Caki2 (cell line): ENCODE results near the gene PRPS2. TPM values are rescaled to one million over a fixed set of nuclear protein-coding genes. Genes with fewer than 3 reads are reported as not detected.

Source experiments
- DNase-seq: peaks from one replicate; pipeline ENCODE4 v3.0.0-alpha.2; 2015; ENCODE audit warnings: low read depth
- in situ Hi-C: cut with HindIII; loops from 2 replicates; pipeline ENCODE4 v1.10.0; 2016; ENCODE audit warnings: low sequenced_read_pairs, low pct_unique_long_range_greater_than_20kb, mixed read lengths
- total RNA-seq: library from RNA; depleted of rRNA; stranded (reverse); fragments of >200 nt; shearing (Covaris generic); gene quantifications from 2 replicates; pipeline ENCODE4 v1.2.3, GENCODE V29; 2014; ENCODE audit warnings: low replicate concordance; rRNA removed

The PRPS2 gene
- total RNA-seq, result 47.3 and 78.2 TPM in 2 replicates

DNA sequence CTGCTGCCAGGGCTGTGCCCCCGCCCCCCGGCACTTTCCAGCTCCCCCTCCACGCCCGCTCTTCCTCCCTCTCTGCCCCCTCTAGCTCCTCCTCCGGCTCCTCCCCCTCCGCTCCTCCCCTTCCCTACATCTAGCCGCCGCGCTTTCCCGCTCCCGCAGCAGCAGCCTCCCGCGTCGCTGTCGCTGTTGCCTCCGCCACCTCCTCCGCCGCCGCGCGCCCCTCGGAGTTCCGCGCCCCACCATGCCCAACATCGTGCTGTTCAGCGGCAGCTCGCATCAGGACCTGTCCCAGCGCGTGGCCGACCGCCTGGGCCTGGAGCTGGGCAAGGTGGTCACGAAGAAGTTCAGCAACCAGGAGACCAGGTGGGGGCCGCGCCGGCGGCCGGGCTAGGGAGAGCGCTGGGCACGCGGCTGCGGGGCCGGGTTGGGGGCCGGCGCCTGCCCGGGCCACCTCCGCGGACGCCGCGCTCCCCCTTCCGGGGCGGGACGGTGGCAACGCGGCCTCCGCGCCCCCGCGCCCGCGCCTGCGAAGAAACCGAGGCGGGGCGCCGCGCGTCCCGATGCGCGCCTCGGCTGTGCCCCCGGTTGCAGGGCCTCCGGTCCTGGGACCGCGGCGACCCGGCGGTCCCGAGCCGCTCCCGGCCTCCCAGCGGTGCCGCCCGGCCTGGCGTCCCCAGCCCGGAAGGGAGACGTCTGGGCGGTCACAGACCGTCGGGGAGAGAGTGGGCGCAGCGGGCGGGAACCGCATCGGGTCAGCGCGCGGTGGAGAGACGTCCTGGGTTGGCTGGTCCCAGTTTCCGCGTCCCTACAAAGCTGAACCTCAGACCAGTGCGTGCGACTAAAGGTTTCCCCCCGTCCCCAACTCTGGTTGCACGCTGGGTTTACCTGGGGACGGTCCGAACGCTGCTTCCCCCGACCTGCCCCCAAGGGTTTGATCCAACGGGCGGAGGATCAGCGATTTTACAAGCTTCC is at the start of gene PRPS2:
PRPS2 (plus strand) TSS at position 156 of the 972 bp plus-strand sequence; CDS start at position 242, 86 bp downstream.
- in situ Hi-C loops, result no loop called here

DNA sequence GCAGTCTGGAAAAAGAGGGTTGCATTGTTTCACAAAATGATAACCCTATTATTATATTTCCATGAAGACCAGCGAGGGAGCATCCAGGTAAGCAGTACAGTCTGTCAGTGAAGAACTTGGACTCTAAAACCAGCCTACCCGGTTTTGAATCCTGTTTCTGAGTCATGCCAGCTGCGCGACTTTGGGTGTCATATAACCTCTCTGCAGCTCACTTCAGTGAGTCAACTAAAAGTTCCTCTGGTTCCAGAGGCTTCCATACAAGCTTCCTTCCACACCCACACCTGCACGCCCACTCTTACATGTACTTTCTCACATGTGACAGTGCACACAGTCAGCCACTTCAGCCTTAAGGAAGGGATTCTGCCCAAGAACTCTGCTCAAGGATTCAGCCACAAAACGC is 49.8 kb upstream of the PRPS2 start:
- in situ Hi-C loops, result no loop called here
- no peak for DNase-seq

More for the DNA sequence above, at the start of gene PRPS2:
- peak; percentile 50 for DNase-seq

DNA sequence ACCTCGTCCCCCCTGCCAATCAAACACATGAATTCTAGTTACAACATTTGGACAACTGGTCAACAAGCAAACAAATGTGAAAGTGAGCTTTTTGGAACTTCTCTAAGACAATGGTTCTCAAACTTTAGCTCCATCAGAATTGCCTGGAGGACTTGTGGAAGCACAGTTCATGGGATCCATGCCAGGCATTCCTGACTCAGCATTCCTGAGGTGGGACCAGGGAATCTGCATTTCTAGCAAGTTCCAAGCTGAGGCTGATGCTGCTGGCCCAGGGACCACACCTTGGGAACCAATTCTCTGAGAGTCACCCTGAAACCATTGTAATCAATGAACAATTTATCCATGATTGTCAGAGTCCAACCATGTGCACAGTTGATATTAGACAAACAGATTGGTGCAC is 43.8 kb upstream of the PRPS2 start:
- in situ Hi-C loops, result no loop called here
- DNase-seq, result no peak

DNA sequence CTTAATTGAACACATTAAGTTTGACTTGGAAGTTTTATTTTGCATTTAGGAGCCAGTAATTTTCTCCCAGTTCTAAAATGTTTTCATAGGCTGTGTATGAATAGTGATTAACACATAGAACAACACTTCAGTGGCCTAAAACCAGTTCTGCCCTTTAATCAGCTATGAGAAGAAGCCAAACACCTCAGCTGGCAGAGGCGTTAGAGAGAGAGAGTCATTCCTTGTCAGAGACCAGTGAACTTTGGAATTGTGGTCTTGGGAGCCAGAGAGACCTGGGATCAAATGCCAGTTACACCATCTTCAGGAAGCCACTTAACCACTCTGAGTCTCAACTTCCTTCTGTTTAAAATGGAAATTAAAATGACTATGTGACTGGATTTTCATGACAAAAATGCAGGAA is 39.3 kb upstream of the PRPS2 start:
- no peak for DNase-seq
- in situ Hi-C loops, result no loop called here

DNA sequence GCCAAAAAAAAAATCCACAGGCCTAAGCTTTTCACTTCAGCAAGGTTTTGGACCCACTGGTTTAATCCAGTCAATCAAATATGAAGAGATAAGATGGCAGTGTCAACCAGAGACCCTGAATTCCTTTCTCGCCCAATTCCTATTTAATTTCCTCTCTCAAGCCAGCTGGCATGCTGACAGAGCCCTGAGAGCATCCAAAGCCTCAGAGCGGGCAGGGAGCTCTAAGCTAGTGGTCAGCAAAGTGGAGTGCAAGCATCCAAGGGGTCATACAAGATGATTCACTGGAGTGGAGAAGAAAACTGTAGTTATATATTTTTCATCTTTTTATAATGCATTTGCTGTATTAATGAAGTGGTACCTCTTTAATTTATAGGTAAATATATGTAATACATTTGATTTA is 37.8 kb upstream of the PRPS2 start:
- in situ Hi-C loops, result no loop called here
- DNase-seq, result no peak

DNA sequence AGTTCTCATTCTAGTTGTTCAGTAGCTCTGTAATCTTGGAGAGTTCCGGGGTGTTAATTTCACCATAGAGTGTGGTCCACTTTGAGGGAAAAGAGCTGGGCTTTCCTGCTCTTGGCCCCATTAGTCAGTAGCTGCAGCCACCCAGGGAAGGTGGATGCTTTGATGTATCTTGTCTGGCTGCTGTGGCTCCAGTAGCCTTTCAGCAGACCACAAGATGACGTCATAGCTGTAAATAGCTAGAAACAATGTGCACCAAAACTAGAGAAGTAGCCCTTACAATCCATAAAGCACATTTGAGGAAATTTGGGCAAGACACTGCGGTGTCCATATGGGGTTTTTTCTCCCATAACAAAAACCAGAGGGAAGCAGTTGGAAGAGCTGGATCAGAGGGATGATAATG is 32.9 kb upstream of the PRPS2 start:
- in situ Hi-C loops, result no loop called here
- DNase-seq, result no peak

DNA sequence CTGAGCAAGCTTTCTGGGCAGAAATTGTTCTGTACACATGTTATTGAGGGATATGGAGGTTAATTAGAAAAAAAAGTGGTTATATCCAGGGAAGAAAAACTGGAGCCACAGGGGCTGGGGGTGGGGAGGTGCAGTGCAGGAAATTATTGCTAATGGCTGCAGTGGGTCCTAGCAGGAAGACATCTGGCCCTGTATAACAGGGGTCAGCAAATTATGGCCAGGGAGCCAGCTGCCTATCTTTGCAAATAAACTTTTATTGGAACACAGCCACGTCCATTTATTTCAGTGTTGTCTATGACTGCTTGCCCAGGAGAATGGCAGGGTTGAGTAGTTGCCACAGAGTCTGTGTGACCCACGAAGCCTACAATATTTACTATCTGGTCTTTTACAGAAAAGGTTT is 23.4 kb upstream of the PRPS2 start:
- DNase-seq, result no peak
- in situ Hi-C loops, result no loop called here

DNA sequence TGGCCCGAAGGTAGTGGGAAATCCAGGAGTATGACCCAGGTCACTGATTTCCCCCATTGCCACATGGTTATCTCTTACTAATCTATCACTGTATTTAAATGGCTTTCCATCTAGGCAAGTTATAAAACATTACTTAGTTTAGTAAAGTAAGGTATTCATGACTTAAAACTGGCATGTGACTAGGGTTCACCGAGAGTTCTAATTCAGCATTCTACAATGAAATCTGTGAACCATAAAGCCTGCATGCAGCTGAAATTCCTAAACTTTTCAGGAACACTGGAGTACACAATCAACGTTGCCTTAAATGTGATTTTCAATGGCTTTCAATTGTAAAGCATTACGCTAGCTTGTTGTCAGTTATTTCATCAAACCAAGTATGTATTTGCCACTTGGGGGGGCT is 22.7 kb upstream of the PRPS2 start:
- in situ Hi-C loops, result no loop called here
- no peak for DNase-seq

DNA sequence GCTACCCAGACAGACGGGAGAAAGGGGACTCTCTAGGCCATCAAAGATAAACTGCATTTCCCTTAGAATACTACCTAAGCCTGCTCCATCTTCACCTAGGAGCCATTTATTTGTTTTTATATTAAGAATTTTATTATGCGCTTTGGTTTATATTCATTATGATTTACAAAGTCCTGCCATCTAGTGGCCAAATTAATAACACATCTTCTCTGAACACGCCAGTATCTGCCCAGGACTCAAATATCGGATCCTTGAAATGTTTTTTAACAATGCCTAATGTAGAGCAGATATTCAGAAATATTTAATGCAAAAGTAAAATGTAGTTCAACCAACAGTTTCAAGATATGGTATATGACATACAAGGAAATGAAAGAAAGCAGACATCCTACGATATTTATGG is 20.8 kb upstream of the PRPS2 start:
- in situ Hi-C loops, result no loop called here
- no peak for DNase-seq

DNA sequence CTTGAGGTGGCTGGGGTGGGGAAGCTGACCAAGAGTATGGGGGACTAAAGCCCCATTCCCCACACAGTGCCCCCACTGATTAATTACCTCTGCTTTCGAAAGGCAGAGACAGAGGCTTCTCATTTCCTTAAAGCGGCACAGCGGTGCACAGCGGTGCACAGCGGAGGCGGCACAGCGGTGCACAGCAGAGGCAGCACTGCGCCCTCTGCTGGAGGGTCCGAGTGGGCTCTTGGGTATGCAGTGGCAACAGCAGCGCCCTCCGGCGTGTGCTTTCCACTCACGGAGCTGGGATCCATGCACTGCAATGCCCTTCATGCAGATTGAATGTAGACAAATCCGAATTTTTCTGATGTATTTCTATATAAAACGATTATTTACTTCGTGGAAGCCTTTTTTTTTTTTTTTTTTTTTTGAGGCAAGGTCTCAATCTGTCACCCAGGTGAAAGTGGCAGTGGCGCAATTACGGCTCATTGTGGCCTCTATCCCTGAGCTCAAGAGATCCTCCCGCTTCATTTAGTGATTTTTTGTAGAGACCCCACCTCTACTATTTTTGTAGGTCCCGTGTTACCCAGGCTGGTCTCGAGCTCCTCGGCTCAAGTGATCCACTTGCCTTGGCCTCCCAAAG is 19.7 kb upstream of the PRPS2 start:
- in situ Hi-C loops, result no loop called here
- DNase-seq, result no peak

DNA sequence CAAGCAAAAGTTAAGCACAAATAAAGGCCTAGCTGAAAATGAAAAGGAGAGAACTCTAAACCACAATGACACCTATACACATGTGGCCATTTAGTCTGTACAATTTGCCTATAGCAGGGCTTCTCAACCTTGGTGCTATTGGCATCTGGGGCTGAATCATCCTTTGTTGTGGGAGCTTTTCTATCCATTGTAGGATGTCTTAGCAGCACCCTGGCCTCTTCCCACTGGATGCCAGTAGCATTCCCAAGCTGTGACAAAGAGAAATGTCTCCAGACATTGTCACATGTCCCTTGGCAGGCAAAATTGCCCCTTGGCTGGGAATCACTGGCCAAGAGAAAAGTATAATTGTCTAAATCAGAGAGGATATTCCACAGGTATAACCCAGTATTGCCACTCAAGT is 13.5 kb upstream of the PRPS2 start:
- peak; percentile 35 for DNase-seq
- in situ Hi-C loops, result no loop called here

DNA sequence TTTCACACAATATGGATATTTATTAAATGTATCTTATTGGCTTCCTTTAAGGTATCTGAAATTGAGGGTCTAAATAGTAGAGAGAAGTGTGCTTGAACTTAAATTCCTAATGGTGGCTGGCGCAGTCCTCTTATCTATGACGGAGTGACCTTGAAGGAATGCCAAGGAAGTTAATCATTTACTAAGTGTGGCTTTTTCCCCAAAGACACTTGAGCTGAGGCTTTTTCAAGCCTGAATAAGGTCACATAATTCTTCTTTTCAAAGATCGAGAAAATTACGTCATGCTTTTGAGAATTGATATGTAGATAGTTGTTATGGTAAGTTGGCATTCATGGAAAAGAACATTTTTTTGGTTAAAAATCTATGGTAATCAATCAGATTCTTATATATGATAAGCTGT is 11.7 kb upstream of the PRPS2 start:
- in situ Hi-C loops, result no loop called here
- DNase-seq, result peak; percentile 49

DNA sequence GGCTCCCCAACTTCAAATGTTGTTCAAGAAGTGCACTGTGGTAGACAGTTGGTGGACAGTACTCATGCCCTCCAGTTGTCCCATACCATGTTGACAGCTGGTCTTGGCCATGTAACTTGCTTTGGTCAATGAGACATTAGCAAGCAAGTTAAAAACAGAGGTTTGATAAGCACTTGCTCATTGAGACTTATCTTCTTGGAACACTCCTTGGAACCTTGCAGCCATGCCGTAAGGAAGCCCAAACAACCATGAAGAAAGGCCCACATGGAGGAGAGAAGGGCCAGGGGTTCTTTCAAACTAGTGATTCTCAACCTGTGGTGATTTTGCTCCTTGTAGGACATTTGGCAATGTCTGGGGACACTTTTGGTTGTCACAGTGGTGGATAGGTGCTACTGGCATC is 2.6 kb upstream of the PRPS2 start:
- DNase-seq, result no peak
- in situ Hi-C loops, result no loop called here

DNA sequence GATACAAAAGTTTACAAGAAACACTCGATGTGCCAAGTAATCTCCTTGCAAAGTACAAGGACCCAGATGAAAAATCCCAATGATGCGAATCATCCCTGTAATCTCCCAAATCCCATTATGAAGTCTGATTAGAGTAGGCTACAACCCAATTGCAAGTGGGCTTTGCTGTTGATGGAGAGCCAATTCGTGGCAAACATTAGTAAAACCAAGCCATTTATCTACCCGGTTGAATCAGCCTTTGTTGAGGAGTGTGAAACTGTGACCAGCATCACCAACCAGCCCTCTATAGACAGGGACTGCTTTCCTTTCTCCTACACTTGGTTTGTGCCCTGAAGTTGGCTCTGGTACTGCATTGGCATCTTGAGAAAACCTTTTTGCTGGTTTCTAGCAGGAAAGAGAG is 1.2 kb upstream of the PRPS2 start:
- in situ Hi-C loops, result no loop called here
- DNase-seq, result no peak

DNA sequence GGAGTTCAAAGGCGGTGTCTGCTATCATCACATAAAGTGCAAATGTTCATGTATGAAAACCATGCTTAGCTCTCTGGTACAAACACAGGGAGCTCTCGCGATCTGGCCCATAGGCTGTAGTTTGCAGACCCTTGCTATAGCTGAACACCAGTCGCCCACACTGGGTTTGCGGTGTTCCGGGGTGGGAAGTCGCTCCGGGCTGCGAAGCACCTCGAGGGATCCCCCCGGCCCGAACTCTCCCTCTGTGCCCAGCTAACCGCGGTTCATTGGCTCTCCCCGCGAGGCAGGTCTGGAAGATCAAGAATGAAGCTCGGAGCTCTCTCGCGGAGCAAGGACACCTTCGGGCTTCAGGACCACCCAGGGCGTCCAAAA is 341 bp upstream of the PRPS2 start:
- in situ Hi-C loops, result no loop called here
- no peak for DNase-seq

DNA sequence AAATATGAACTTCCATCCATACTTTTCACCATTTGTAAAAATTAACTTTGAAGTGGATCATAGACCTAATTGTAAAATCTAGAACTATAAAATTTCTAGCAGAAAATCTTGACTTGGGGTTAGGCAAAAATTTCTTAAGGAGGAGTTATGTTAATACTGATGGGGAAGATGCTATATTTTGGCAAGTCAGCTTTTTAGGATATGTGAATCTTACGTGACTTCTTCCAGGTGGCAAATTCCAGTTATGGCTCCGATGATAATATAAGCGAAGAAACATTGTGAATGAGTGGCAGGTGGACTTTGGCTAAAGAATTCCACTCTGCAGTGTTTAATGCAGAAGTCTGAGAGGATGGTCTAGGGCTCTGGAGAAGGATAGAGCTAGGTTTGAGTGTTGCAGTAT is 1.5 kb downstream of the PRPS2 start:
- DNase-seq, result no peak
- in situ Hi-C loops, result no loop called here

DNA sequence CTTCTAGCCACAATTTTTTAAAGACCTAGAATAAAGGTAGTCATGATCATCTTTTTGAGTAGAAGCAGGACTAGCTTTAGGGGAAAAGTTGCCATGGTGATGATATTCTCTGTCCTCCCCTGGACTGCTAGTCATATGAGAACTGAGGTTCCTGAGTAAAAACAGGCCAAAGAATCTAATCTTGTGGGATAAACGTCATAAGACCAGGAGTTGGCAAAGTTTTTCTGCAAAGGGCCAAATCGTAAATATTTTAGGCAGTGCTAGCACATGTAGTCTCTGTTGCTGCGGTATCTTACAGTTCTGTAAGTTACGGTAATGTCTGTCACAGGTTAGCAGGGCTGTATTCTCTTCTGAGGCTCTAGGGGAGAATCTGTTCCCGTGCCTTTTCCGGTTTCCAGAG is 3.4 kb downstream of the PRPS2 start:
- in situ Hi-C loops, result no loop called here
- no peak for DNase-seq

DNA sequence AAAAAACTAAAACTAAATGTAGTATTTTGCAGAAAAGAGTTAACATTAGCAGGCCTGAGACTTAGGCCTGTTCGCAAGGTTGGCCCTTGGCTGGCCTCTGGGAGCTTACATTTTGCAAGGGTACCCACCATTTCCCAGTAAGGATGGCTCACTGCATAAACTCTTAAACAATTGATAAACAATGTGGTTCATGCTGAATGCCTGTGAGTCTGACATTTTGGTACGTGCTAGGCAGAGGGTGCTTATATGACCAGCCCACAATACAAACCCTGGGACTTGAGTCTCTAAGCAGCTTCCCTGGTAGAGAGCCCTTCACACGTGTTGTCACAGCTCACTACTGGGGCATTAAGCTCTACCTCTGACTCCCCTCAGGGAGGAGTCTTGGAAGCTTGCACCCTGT is 7.4 kb downstream of the PRPS2 start:
- in situ Hi-C loops, result no loop called here
- no peak for DNase-seq

DNA sequence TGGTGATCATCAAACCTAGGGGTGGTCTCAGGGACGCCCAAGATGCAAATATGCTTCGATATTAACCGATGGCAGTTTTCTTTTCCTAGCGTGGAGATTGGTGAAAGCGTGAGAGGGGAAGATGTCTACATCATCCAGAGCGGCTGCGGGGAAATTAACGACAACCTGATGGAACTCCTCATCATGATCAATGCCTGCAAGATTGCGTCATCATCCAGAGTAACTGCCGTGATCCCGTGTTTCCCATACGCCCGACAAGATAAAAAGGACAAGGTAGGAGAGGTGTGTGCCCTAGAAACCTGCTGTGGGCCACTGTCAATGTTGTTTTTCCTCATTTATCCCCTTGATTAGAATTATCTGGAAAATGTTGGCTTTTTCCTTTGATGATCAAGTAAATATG is 7.9 kb downstream of the PRPS2 start:
- in situ Hi-C loops, result no loop called here
- no peak for DNase-seq

DNA sequence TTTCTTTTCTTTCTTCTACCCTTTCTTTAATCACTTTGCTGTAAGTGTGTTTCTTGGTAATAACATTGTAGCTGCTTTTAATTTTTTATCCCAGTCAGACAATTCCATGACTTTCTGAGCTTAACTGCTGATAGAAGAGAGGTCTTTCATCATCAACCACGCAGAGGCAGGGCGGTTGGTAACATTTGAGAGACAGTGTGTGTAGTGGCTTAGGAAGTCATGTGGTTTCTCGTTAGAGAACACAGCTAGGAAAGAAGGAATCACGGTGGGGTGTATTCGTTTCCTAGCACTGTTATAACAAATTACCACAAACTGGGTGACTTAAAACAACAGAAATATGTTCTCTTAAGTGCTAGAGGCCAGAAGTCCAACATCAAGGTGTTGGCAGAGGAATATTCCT is 11.5 kb downstream of the PRPS2 start:
- in situ Hi-C loops, result no loop called here

More for the DNA sequence above, 11.5 kb downstream of the PRPS2 start:
- DNase-seq, result no peak
